Loucy (cell line): ENCODE data around the gene FHIP2A.

ENCODE experiments used
- H2AFZ ChIP-seq: fragments of 200-600 bp; sonication (generic); 2 replicates; pipeline ENCODE4 v1.6.0; 2016; ENCODE audit warnings: antibody characterized with exemption, mild to moderate bottlenecking, low read length, moderate library complexity
- H3F3A ChIP-seq: fragments of 200-600 bp; 2 replicates; pipeline ENCODE4 v1.6.0; 2016; ENCODE audit warnings: antibody characterized with exemption, low read depth, mild to moderate bottlenecking
- H3K27me3 ChIP-seq: fragments of 200-600 bp; sonication (generic); 2 replicates; pipeline ENCODE4 v1.6.1; 2014; ENCODE audit warnings: low read length, mild to moderate bottlenecking; ENCODE audit not compliant: insufficient read depth, poor library complexity, severe bottlenecking
- H3K36me3 ChIP-seq: fragments of 200-600 bp; sonication (generic); 2 replicates; pipeline ENCODE4 v1.6.1; 2016; ENCODE audit warnings: low read length; ENCODE audit not compliant: insufficient read depth
- H3K4me1 ChIP-seq: fragments of 200-600 bp; sonication (generic); 2 replicates; pipeline ENCODE4 v1.5.1; 2014; ENCODE audit warnings: low read length, mild to moderate bottlenecking; ENCODE audit not compliant: insufficient read depth, poor library complexity, severe bottlenecking
- H3K4me2 ChIP-seq: fragments of 200-600 bp; sonication (generic); 2 replicates; pipeline ENCODE4 v1.6.0; 2014; ENCODE audit warnings: antibody characterized with exemption, low read length, low read depth, mild to moderate bottlenecking; ENCODE audit not compliant: poor library complexity, severe bottlenecking
- H3K4me3 ChIP-seq: fragments of 200-600 bp; sonication (generic); 2 replicates; pipeline ENCODE4 v1.5.1; 2014; ENCODE audit warnings: low read length, mild to moderate bottlenecking, mixed read lengths; ENCODE audit not compliant: poor library complexity, severe bottlenecking
- H3K79me2 ChIP-seq: fragments of 200-600 bp; sonication (generic); 2 replicates; pipeline ENCODE4 v1.6.1; 2014; ENCODE audit warnings: low read length; ENCODE audit not compliant: insufficient read depth
- H3K9ac ChIP-seq: fragments of 200-600 bp; sonication (generic); 2 replicates; pipeline ENCODE4 v1.6.0; 2014; ENCODE audit warnings: mild to moderate bottlenecking, low read depth, low read length, moderate library complexity; ENCODE audit not compliant: poor library complexity, severe bottlenecking
- H3K9me2 ChIP-seq: fragments of 200-600 bp; sonication (generic); replicated peaks from 2 replicates; pipeline ENCODE4 v1.6.1; 2016; ENCODE audit warnings: low read depth, low read length, mixed read lengths
- H3K9me3 ChIP-seq: fragments of 200-600 bp; sonication (generic); 2 replicates; pipeline ENCODE4 v1.6.1; 2014; ENCODE audit warnings: mild to moderate bottlenecking, antibody characterized with exemption, low read length, low read depth; ENCODE audit not compliant: insufficient read depth
- H4K20me1 ChIP-seq: fragments of 200-600 bp; sonication (generic); 2 replicates; pipeline ENCODE4 v1.6.0; 2014; ENCODE audit warnings: antibody characterized with exemption, low read length, mild to moderate bottlenecking; ENCODE audit not compliant: insufficient read depth, poor library complexity, severe bottlenecking
- EZH2phosphoT487 ChIP-seq: fragments of 200-600 bp; IDR thresholded peaks from 2 replicates; pipeline ENCODE4 v1.6.1; 2018; ENCODE audit warnings: antibody characterized with exemption, mild to moderate bottlenecking, moderate library complexity, borderline replicate concordance
- TF ChIP-seq, protein P1 (sequence below): fragments of 200-600 bp; sonication (generic); conservative IDR thresholded peaks from 2 replicates; pipeline ENCODE4 v1.5.1; 2014; ENCODE audit warnings: mild to moderate bottlenecking, antibody characterized with exemption, low read length

Gene FHIP2A

GRCh38 chr10:114808982-114809381, 12.6 kb upstream of the FHIP2A start:
- Histone ChIP-seq H3K9me3 (no peaks in the 10 kb centered on the region), H3K36me3 (no peaks in the 10 kb centered on the region), H3K4me3 (no peak overlapping the region), H2AFZ (no peak overlapping the region), H3K9me2 (no peaks in the 10 kb centered on the region), H4K20me1 (no peaks in the 10 kb centered on the region), H3K4me1 (peaks cover 55% of the 10 kb centered on the region), H3K9ac (no peak overlapping the region), H3K27me3 (no peaks in the 10 kb centered on the region), H3K79me2 (no peaks in the 10 kb centered on the region), H3K4me2 (no peak overlapping the region), H3F3A (peaks cover 4% of the 10 kb centered on the region; the same call in 1 of the 2 replicates)
- TF ChIP-seq, protein P1, sequence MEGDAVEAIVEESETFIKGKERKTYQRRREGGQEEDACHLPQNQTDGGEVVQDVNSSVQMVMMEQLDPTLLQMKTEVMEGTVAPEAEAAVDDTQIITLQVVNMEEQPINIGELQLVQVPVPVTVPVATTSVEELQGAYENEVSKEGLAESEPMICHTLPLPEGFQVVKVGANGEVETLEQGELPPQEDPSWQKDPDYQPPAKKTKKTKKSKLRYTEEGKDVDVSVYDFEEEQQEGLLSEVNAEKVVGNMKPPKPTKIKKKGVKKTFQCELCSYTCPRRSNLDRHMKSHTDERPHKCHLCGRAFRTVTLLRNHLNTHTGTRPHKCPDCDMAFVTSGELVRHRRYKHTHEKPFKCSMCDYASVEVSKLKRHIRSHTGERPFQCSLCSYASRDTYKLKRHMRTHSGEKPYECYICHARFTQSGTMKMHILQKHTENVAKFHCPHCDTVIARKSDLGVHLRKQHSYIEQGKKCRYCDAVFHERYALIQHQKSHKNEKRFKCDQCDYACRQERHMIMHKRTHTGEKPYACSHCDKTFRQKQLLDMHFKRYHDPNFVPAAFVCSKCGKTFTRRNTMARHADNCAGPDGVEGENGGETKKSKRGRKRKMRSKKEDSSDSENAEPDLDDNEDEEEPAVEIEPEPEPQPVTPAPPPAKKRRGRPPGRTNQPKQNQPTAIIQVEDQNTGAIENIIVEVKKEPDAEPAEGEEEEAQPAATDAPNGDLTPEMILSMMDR, result no peak
- TF ChIP-seq EZH2phosphoT487, result no peak

GRCh38 chr10:114810926-114811325, 10.7 kb upstream of the FHIP2A start:
- Histone ChIP-seq H3K4me3 (peak overlapping the region; percentile 2), H2AFZ (peak overlapping the region; percentile 57; the same call in 1 of the 2 replicates), H3K27me3 (no peaks in the 10 kb centered on the region), H3K36me3 (no peaks in the 10 kb centered on the region), H3F3A (peaks cover 4% of the 10 kb centered on the region; the same call in 1 of the 2 replicates), H3K9me3 (no peaks in the 10 kb centered on the region), H3K4me2 (peak overlapping the region; percentile 30), H3K79me2 (no peaks in the 10 kb centered on the region), H4K20me1 (no peaks in the 10 kb centered on the region), H3K4me1 (peaks cover 48% of the 10 kb centered on the region), H3K9me2 (no peaks in the 10 kb centered on the region), H3K9ac (peak overlapping the region; percentile 9)
- TF ChIP-seq, protein P1, result no peak
- TF ChIP-seq EZH2phosphoT487, result no peak

GRCh38 chr10:114811862-114812261, 9.7 kb upstream of the FHIP2A start:
- Histone ChIP-seq H3K4me2 (peak overlapping the region; percentile 30), H3K9ac (no peak overlapping the region), H3K36me3 (no peaks in the 10 kb centered on the region), H4K20me1 (no peaks in the 10 kb centered on the region), H3K79me2 (no peaks in the 10 kb centered on the region), H3K4me1 (peaks cover 46% of the 10 kb centered on the region), H3K9me3 (no peaks in the 10 kb centered on the region), H3K9me2 (no peaks in the 10 kb centered on the region), H3K27me3 (no peaks in the 10 kb centered on the region), H3F3A (peaks cover 4% of the 10 kb centered on the region; the same call in 1 of the 2 replicates), H3K4me3 (peak overlapping the region; percentile 14), H2AFZ (peak overlapping the region; percentile 70)
- TF ChIP-seq, protein P1, result no peak
- no peak for TF ChIP-seq EZH2phosphoT487
